PC-9 (cell line): Measurements from ENCODE around the gene SMAD6. TPM values are rescaled to one million over a fixed set of nuclear protein-coding genes. Genes with fewer than 3 reads are reported as not detected.
A peak's percentile ranks its signal among the peaks of the same experiment; 100 is the strongest.

ENCODE experiments used
- BruUV-seq: library from RNA; stranded (reverse); fragments of 400-500 nt; replicated peaks from 2 replicates; lab custom pipeline; 2021; lab: Mats Ljungman, UMichigan
- CTCF ChIA-PET: fragments of 300-600 bp; sonication (Branson Sonifier 250); formaldehyde crosslinking; loops from one replicate; lab custom pipeline; 2022; ENCODE audit warnings: antibody characterized with exemption; lab: Charles Lee
- POLR2A ChIA-PET: fragments of 300-600 bp; sonication (Branson Sonifier 250); formaldehyde crosslinking; loops from one replicate; lab custom pipeline; 2022; ENCODE audit warnings: antibody characterized with exemption; ENCODE audit not compliant: unreplicated experiment; lab: Charles Lee
- DNase-seq, 2 experiments: peaks; one replicate each; pipeline versions ENCODE4 v3.0.0 to v3.0.0-alpha.2; 2015 to 2022; ENCODE audit warnings: mixed read lengths in 1 of 2
- H2AFZ ChIP-seq: fragments of 200-600 bp; sonication (generic); 2 replicates; pipeline ENCODE4 v1.8.1; 2017; ENCODE audit warnings: antibody characterized with exemption
- H3F3A ChIP-seq: fragments of 200-600 bp; sonication (generic); 2 replicates; pipeline ENCODE4 v1.8.1; 2017; ENCODE audit warnings: antibody characterized with exemption, mild to moderate bottlenecking, low read depth; ENCODE audit not compliant: insufficient read depth
- H3K27ac ChIP-seq: fragments of 200-600 bp; sonication (generic); 2 replicates; pipeline ENCODE4 v1.6.1; 2016; ENCODE audit warnings: mixed run types
- H3K27me3 ChIP-seq: fragments of 200-600 bp; sonication (generic); 2 replicates; pipeline ENCODE4 v1.6.1; 2016; ENCODE audit warnings: low read depth, mixed run types; ENCODE audit not compliant: insufficient read depth
- H3K36me3 ChIP-seq: fragments of 200-600 bp; sonication (generic); 2 replicates; pipeline ENCODE4 v1.6.1; 2016; ENCODE audit warnings: low read depth, mixed run types
- H3K4me1 ChIP-seq: fragments of 200-600 bp; sonication (generic); replicated peaks from 2 replicates; pipeline ENCODE4 v1.6.1; 2016; ENCODE audit warnings: mixed run types; ENCODE audit not compliant: insufficient read depth
- H3K4me2 ChIP-seq: fragments of 200-600 bp; sonication (generic); 2 replicates; pipeline ENCODE4 v1.6.1; 2017; ENCODE audit warnings: mixed run types
- H3K4me3 ChIP-seq: fragments of 200-600 bp; sonication (generic); 2 replicates; pipeline ENCODE4 v1.6.1; 2016; ENCODE audit warnings: mixed run types
- H3K79me2 ChIP-seq: fragments of 200-600 bp; sonication (generic); 2 replicates; pipeline ENCODE4 v1.6.1; 2017; ENCODE audit warnings: low read depth, mixed run types
- H3K9me2 ChIP-seq: fragments of 200-600 bp; sonication (generic); 2 replicates; pipeline ENCODE4 v1.8.1; 2017; ENCODE audit warnings: mild to moderate bottlenecking; ENCODE audit not compliant: insufficient read depth
- H3K9me3 ChIP-seq: fragments of 200-600 bp; sonication (generic); 2 replicates; pipeline ENCODE4 v1.8.1; 2016; ENCODE audit warnings: low read depth; ENCODE audit not compliant: insufficient read depth
- H4K20me1 ChIP-seq: fragments of 200-600 bp; sonication (generic); 2 replicates; pipeline ENCODE4 v1.8.1; 2017; ENCODE audit not compliant: insufficient read depth
- CTCF ChIP-seq: fragments of 200-600 bp; sonication (generic); conservative IDR thresholded peaks from 2 replicates; pipeline ENCODE4 v1.6.1; 2017; ENCODE audit warnings: mixed run types, antibody characterized with exemption, mild to moderate bottlenecking, moderate library complexity
- EZH2 ChIP-seq: fragments of 200-600 bp; sonication (generic); IDR thresholded peaks from 2 replicates; pipeline ENCODE4 v1.8.0; 2017; ENCODE audit warnings: antibody characterized with exemption, low read depth
- intact Hi-C: fragments of 100-400 bp; cut with micrococcal nuclease; formaldehyde crosslinking; loops from one replicate; pipeline ENCODE4 v1.10.0; 2022; ENCODE audit not compliant: unreplicated experiment
- total RNA-seq: library from RNA; stranded (reverse); gene quantifications from 2 replicates; pipeline ENCODE4 v1.2.3, GENCODE V29; 2021

SMAD6 gene
- total RNA-seq, 1 experiment from 2014 or later, result 7.1 TPM

- Histone ChIP-seq H2AFZ (no peak overlapping the region), H3K27ac (no peak overlapping the region), H4K20me1 (no peaks in the 10 kb centered on the region), H3K9me3 (no peaks in the 10 kb centered on the region), H3K27me3 (no peaks in the 10 kb centered on the region), H3K4me2 (no peak overlapping the region), H3K9me2 (no peaks in the 10 kb centered on the region), H3K4me1 (peaks cover 36% of the 10 kb centered on the region), H3F3A (peaks cover 14% of the 10 kb centered on the region; the same call in 1 of the 2 replicates), H3K4me3 (no peak overlapping the region), H3K79me2 (no peaks in the 10 kb centered on the region), H3K36me3 (no peaks in the 10 kb centered on the region)
- DNase-seq, result no peak
- TF ChIP-seq EZH2 (no peak), CTCF (no peak)
- ChIA-PET POLR2A (no interaction called here), CTCF (no interaction called here)
- no TSS peak for BruUV-seq
- intact Hi-C loops, result no loop called here
Measured at GRCh38 chr15:66816201-66816600, 114.2 kb downstream of the SMAD6 start.

GRCh38 chr15:66819084-66819483 is 117.0 kb downstream of the SMAD6 start:
- no peak for TF ChIP-seq CTCF
- no peak for TF ChIP-seq EZH2
- Histone ChIP-seq H3K4me3 (no peak overlapping the region), H3K36me3 (no peaks in the 10 kb centered on the region), H3K9me2 (no peaks in the 10 kb centered on the region), H3F3A (peaks cover 14% of the 10 kb centered on the region; the same call in 1 of the 2 replicates), H3K79me2 (no peaks in the 10 kb centered on the region), H3K27me3 (no peaks in the 10 kb centered on the region), H4K20me1 (no peaks in the 10 kb centered on the region), H3K9me3 (no peaks in the 10 kb centered on the region), H3K4me2 (peak overlapping the region; percentile 34; the same call in 1 of the 2 replicates), H2AFZ (no peak overlapping the region), H3K27ac (0 out of 2 replicates have a peak overlapping the region, but pooled peaks have one; percentile 16), H3K4me1 (peaks cover 30% of the 10 kb centered on the region)
- CTCF ChIA-PET, result no interaction called here
- POLR2A ChIA-PET, result no interaction called here
- intact Hi-C loops, result no loop called here
- DNase-seq, result peak in 1 of 2 experiments; percentile 71
- no TSS peak for BruUV-seq

GRCh38 chr15:66820481-66821176 is 118.6 kb downstream of the SMAD6 start:
- peaks cover 24% of the 10 kb centered on the region for H3K4me1 ChIP-seq
- H3K79me2 ChIP-seq, result no peaks in the 10 kb centered on the region
- no peak overlapping the region for H3K27ac ChIP-seq
- no peaks in the 10 kb centered on the region for H3K27me3 ChIP-seq
- H3K4me3 ChIP-seq, result no peak overlapping the region
- H4K20me1 ChIP-seq, result no peaks in the 10 kb centered on the region
- no peak overlapping the region for H3K4me2 ChIP-seq
- no peak overlapping the region for H2AFZ ChIP-seq
- no TSS peak for BruUV-seq
- no peak for TF ChIP-seq EZH2
- TF ChIP-seq CTCF, result no peak
- no peaks in the 10 kb centered on the region for H3K9me3 ChIP-seq
- H3K9me2 ChIP-seq, result no peaks in the 10 kb centered on the region
- DNase-seq, result no peak
- H3F3A ChIP-seq, result peaks cover 14% of the 10 kb centered on the region; the same call in 1 of the 2 replicates
- H3K36me3 ChIP-seq, result no peaks in the 10 kb centered on the region
- ChIA-PET CTCF (no interaction called here), POLR2A (no interaction called here)
- intact Hi-C loops, result no loop called here
